HG03103 (cell line): ENCODE results near the gene ARHGEF28.

Experiments
- ATAC-seq: cut with Tn5 transposase; IDR thresholded peaks from one replicate; pipeline ENCODE4 v1.9.1; 2021; ENCODE audit warnings: low read depth; ENCODE audit not compliant: unreplicated experiment

ARHGEF28 gene

DNA sequence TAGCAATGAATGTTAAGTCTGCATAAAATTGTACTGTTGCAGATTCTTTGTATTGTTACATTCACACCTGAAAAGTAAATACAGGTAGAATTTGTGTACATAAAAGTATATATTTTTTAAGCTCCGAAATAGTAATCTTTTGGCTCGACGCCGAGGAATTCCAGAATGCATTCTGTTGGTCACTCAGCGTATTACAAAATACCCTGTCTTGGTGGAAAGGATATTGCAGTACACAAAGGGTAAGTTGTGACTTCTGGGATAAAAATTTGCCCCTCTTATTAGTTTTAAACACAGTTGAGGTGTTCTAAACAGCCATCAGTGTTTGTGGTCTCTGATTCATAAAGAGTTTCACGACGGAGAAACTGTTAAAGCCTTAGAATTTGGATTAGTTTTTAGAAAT, 257.6 kb downstream of the ARHGEF28 start:
- ATAC-seq, result no peak

DNA sequence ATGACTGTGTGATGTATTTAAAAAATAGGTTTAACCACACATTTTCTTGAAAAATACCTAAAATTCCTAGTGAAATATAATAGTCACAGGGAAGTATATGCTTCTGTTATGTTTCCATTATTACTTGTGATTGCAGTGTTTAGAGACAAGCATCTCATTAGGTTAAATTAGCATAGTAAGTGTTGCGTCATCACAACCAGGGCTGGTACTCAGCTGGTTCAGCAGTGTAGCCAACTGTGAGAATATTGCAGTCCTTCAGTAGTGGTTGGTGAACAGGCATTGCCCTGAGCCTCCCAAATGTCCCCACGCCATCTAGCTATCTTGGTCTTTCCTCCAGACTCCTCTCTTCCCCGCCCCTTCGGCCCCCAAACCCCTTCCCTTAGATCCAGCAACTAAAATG, 261.7 kb downstream of the ARHGEF28 start:
- no peak for ATAC-seq

DNA sequence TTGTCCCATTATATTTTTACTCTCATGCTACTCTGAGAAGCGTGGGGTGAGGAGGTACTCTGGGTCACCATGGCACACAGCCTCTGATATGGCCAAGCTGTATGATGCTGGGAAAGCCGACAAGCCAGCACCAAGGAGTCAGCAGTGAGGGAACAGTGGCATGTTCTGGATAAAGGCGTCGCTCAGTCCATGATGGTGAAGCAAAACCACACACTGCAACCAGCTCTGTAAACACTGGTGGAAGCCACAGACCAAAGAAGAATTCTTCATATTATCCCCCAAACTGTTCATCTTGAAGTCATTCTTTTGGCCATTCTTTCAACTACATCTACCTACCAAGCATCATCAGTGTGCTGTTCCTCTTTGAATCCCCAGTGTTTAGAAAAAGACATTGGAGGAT, 264.6 kb downstream of the ARHGEF28 start:
- ATAC-seq, result no peak

DNA sequence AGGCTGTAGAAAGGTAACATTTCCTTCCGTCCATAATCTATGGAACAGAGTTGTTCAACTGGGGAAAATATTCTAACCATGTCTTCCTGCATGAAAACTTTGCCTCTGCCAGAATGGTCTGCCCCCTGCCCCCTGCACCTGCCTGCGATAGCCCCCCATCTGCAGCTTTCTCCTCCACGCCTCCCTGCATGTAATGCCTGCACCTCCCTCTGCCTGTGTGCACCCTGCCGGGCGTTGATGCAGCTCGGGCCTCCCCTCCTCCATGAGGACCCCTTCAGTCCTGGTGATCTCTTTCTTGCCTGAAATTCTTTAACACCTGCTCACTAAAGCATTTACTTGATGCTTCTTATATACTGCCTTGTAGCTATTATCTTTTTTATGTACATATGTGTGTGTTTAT, 266.2 kb downstream of the ARHGEF28 start:
- no peak for ATAC-seq

DNA sequence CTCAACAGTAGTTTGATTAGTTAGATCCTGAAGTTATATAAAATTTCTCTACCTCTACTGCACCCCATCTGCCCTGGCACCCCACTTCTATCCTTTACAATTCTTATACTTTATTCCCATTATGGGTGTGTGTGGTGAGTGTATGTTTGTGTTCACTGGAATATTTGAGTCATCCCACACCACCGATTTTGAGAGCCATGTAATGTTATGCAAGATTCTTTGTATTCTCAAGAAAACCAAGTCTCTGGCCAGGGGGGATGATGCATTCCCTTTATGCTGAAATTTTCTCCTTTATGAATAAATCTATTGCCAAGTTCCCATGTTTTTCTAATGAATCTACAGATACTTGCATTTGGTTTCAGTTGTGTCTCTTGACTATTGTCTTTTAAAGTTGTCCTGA, 266.8 kb downstream of the ARHGEF28 start:
- ATAC-seq, result no peak

DNA sequence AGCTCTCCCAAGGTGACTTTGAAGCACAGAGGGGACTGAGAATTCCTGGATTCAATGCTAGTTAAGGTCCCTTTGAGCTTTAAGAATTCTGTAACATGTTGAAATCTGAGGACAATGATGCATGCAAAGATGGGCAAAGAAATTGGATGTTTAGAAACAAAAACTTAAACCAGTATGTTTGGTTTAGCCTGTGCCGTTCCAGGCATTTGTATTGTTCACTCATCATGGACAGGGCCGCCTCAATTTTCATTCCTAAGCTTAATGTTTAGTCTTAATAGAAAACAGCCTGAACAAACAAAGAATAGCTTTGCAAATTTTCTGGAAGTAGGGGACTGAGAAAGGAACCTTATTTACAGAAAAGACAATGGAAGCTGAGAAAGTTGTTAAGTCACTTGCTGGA, 267.8 kb downstream of the ARHGEF28 start:
- ATAC-seq, result no peak

DNA sequence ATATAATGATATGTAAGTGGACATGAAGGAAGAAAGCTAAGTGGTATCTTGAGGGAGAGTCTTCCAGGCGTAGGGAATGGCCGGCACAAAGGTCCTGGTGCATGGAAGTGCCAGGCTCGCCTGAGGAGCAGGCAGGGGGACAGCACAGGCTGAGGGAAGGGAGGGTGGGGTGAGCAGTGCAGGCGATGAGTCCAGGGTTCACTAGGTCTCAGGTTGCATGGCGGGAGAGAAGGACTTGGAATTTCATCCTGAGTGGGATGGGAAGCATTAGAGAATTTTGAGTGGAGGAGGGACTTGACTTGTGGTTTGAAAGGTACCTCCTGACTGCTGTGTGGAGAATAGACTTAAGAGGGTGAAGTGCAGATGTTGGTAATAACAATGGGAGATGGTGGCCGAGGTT, 268.9 kb downstream of the ARHGEF28 start:
- ATAC-seq, result no peak

DNA sequence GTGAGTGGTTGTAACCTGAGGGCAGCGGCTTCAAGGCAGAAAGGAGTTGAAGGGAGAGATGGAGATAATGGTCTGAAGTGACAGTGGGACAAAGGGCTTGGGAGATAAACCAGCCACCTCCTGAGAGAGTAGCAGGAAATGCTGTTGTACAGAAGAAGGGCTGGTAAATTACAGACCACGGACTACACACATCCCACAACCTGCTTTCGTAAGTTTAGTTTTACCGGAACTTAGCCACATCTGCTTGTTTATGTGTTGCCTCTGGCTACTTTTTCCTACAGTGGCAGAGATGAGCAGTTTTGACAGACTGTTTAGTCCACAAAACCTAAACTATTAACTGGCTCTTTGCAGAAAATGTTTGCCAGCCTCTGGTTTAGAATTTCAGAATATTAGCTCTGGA, 269.5 kb downstream of the ARHGEF28 start:
- no peak for ATAC-seq

DNA sequence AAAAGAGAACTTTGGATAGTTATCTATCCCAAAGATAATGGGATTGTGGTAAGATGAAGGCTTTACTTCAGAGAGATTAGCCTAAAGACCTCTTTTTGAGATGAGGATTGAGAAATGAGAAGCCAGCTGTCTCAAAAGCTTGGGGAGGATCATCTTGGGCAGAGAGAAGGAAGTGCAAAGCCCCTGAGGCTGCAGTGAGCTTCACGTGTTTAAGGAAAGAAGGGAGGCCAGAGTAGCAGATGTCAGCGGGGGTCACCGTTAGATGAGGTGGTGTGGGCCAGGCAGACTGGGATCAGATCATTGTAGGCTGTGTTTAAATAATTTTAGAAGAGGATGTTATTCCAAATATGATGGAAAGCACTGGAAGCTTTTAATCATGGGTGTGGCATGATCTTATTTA, 270.1 kb downstream of the ARHGEF28 start:
- no peak for ATAC-seq

DNA sequence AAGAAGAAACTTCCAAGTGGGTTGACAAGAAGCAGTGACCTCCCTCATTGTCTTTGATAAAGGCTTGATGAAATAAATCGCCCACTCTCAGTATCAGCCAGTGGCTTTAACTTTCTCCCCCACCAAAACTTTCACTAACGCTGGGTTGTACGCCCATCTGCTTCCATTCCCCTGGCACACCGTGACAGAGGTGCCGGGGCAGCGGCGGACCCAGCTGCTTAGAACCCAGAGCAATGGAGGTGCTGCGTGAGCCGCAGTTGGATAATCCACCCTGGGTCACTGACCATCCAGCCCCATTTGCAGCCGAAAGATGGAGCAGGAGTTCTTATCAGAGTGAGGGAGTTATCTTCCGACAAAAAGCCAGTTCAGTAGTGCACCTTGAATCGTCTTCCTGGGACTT, 270.7 kb downstream of the ARHGEF28 start:
- ATAC-seq, result no peak

DNA sequence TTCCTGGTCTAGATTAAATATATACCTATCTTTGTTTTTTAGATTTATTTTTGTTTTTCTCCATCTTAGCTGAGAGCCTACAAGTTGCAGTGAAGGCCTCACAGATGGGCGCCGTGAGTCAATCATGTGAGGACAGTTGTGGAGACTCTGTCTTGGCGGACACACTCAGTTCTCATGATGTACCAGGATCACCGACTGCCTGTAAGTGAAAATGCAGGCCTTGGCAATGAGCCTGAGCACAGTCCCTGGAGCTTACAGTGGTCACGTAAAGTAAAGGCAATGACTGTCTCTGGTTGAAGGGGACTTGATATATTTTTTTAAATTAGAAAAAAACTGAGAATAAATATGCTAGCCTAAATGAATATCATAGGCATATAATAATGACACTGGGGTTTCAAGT, 271.9 kb downstream of the ARHGEF28 start:
- no peak for ATAC-seq

DNA sequence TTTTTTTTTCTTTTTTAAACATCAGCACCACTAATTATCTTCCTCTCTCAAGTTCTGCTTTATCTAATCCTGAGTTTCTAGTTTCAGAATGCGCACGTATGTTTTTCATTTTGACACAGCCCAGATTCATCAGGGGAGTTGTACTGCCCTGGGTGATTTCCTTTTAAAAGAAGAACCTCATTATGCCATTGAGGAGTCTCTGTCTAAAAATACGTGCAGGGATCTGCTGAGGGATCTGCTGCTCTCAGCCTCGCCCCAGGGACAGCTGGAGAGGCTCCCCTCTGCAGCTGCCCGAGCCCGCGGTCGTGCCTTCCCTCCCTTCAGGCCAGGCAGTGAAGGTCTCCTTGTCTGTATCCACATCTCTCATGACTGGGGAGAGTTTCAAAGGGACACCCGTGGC, 273.1 kb downstream of the ARHGEF28 start:
- ATAC-seq, result peak; percentile 68

DNA sequence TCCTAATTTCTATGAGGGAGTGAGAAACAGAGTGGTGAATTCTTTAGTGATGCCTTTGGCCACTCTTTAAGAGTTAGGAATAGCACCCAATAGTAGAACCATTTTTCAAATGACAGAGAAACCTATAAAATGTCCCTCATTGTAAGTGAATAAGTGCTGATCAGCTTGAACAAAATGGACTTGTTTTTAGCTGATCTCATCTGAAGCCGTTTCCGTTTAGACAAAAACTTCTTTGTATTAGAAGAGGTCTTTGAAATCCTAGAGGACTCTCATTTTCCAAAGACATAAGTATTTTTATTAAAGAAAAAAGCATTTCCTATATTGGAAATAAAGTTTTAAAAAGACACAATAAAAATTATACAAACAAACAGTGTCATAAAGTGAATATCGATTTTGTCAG, 273.9 kb downstream of the ARHGEF28 start:
- ATAC-seq, result no peak

DNA sequence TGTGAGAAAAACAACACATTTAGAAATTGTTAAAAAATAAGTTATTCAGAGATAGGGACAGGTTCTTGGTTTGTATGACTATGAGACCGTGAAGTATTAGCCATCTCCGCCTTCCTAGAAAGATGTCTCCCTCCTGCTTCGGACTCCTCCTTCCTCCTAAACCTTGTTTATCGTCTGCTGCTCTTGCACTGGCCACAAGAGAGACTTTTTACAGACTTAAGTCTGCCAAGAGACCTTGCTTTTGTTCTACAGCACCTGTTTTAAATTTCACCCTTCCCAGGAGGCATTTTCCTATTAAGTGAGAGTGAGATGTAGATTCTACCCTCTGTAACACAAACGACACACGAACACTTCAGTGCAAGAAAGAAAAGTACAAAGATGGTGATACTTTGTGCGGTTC, 274.6 kb downstream of the ARHGEF28 start:
- ATAC-seq, result no peak

DNA sequence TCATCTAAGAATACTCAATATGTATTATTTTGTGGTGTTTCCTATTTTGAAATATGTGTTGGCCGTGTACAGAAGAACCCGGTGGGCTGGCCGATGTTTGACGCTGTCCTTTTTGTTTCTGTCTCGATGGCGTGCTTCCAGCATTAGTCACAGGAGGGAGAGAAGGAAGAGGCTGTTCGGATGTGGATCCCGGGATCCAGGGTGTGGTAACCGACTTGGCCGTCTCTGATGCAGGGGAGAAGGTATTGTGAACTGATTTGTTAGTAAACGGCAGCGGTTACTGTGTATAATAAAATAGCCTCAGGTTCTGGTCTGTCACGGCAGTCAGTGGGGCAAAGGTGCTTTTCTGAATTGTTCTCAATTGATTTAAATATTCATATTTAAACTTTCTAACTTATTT, 275.0 kb downstream of the ARHGEF28 start:
- no peak for ATAC-seq

DNA sequence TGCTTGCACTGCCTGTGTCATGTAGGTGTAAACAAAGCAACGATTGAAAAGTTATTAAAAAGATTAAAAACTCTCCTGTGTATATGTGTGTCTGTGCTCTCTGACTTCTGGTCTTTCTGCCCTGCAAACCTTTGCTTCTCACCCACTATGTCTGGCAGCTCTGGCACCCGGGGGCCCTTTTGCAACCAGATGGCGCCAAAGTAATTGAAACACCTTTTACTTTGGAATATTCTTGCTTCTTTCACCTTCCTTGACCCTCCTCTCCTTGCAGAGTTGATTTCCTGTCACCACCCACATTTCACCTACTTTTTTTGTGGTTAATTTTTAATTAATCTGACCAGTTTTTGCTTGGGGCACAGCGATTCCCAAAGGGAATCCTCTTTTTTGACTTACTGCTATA, 275.5 kb downstream of the ARHGEF28 start:
- no peak for ATAC-seq

DNA sequence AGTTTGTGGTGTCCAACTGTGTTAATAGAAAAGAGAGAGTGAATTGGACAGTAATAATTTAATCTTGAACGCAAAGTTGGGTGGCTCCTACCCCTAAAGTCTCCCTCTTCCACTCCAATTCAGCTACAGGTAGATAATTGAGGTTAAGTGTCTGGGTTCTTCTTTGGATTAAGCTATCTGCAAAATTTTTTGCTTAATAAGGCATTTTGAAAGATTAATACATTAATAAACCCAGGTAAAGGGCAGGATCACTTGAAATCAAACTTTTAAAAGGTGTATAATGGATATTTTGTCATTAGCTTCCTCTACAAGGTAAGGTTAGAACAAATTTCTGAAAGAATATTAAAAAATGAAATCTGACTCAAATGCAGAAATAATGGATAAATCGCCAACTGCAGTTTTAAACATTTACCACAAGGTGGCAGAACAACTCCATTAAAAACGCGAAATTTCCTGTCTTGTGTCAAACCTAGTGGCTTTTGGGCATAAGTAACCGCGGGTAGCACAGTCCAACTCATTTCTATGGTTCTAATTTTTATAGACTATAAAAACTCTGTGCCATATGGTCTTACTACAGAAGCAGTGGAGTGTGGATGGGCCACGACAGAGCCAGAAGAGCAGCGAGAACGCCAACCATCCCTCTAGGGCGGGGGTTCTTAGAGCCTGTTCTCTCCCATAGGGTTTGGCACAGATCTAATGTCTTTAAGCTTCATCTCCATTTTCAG, 276.5 kb downstream of the ARHGEF28 start:
- no peak for ATAC-seq

DNA sequence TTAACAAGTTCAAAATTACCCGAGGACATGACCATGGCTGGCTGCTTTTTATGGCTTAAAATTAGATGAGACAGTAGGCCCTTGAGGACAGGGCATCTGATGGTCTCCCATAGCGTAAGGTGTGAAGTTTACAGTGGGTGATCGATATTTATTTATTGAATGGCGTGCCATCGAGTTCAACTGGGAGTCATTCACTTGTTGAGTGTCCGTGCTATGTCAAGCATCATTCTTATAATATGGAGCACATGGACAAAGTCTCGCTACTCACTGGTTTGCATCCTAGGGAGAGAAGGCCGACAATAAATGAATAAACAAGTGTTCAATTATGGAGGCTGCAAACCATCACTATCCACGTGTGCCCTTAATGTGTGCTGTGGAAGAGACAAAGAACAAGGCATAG, 277.2 kb downstream of the ARHGEF28 start:
- no peak for ATAC-seq

DNA sequence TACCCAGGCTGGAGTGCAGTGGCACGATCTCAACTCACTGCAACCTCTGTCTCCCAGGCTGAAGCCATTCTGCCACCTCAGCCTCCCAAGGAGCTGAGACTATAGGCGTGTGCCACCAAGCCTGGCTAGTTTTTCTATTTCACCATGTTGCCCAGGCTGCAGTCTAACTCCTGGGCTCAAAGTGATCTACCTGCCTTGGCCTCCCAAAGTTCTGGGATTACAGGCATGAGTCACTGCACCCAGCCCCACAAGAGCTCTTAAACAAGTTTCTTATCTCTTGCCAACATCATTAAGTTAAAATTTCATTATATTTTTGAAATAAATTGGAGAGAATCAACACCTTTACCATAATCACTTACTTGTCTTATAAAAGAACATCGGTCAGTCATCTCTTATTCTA, 280.3 kb downstream of the ARHGEF28 start:
- ATAC-seq, result no peak

DNA sequence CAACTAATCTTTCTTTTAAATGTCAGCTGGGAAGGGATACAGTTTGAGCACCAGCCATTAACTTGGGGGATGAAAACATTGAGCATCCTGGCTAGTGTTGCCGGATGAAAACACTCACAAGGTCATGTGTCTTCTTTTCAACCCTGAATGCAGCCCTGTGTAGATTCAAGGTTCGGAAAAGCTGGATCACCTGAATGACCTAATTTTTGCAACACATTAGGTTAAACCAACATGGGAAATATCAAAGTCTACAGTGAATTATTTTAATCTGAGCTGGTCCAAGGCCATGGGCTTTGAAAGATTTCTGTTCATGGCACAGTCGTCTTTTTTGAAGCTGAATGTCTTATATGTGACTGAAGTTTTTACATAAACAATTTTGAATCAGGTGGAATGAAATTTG, 281.2 kb downstream of the ARHGEF28 start:
- no peak for ATAC-seq

DNA sequence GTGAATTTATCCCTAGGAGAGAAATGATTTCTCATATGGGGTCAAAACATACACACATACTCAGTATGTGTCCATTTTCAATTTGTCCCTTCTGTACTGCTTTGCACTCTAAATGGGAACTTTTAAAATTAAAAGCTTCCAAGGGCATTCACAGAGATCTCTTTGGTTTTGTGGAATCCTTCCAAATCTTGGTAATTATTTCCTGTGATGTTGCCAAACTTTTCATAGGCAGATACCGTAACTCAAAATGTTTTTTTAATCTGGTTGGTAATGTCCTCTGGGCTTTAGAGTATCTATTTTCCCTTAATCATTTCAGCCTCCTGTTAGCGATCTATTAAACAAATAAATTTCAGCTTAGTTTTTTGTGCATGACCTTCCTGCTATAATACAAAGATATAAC, 282.4 kb downstream of the ARHGEF28 start:
- no peak for ATAC-seq

DNA sequence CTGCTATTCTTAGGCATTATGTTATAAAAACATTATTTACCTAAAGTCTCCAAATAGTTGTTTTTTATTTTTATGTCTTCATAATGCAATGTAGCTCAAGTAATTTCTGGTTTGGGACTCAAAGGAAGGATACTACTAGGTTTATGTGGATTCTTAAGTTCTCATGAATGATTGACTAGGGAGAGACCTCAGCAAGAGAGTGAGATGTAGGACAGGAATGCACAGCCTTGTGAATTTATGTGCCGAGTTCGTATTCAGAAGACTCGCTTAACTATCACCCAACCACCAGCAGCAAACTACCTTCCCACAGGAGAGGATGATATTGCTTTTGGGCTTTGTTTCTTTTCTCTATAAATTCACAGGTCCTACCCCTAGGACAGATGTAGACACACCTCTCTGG, 282.9 kb downstream of the ARHGEF28 start:
- ATAC-seq, result no peak

DNA sequence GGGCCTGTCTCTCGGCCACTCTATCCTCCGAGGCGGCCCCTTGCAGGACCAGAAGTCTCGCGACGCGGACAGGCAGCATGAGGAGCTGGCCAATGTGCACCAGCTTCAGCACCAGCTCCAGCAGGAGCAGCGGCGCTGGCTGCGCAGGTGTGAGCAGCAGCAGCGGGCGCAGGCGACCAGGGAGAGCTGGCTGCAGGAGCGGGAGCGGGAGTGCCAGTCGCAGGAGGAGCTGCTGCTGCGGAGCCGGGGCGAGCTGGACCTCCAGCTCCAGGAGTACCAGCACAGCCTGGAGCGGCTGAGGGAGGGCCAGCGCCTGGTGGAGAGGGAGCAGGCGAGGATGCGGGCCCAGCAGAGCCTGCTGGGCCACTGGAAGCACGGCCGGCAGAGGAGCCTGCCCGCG, 283.5 kb downstream of the ARHGEF28 start:
- ATAC-seq, result no peak
